ENCODE results near the gene RGS8. TPM values are rescaled to one million over a fixed set of nuclear protein-coding genes. Genes with fewer than 3 reads are reported as not detected.

RGS8 gene
- total RNA-seq, 3 donors from 2014 or later: not detected

- ATAC-seq (no peak), DNase-seq (no peak)
- TF ChIP-seq CTCF (IDR thresholded peaks at IDR 0.05): no peak
- Histone ChIP-seq H3K4me3 (no peak overlapping the region), H3K36me3 (ENCODE audit: low read depth) (no peaks in the 10 kb centered on the region), H3K4me1 (ENCODE audit: low read depth) (no peaks in the 10 kb centered on the region), H3K9me3 (no peaks in the 10 kb centered on the region)
- intact Hi-C loops (cut with DNase I, micrococcal nuclease): no loop called here
Observed at GRCh38 chr1:182653986-182654385, 30.4 kb downstream of the RGS8 start.

- Histone ChIP-seq H3K36me3 (ENCODE audit: low read depth) (no peaks in the 10 kb centered on the region), H3K9me3 (no peaks in the 10 kb centered on the region), H3K4me3 (no peak overlapping the region), H3K4me1 (ENCODE audit: low read depth) (no peaks in the 10 kb centered on the region)
- intact Hi-C loops (cut with DNase I, micrococcal nuclease): no loop called here
- no peak for TF ChIP-seq CTCF (IDR thresholded peaks at IDR 0.05)
- no peak for DNase-seq
- ATAC-seq: no peak
Observed at GRCh38 chr1:182652933-182653332, 31.5 kb downstream of the RGS8 start.

- no peak overlapping the region for H3K4me3 ChIP-seq
- H3K36me3 ChIP-seq (ENCODE audit: low read depth): no peaks in the 10 kb centered on the region
- ATAC-seq (no peak), DNase-seq (no peak)
- no peak for TF ChIP-seq CTCF (IDR thresholded peaks at IDR 0.05)
- no peaks in the 10 kb centered on the region for H3K9me3 ChIP-seq
- H3K4me1 ChIP-seq (ENCODE audit: low read depth): no peaks in the 10 kb centered on the region
- intact Hi-C loops (cut with DNase I, micrococcal nuclease): no loop called here
Observed at GRCh38 chr1:182651339-182651724, 33.1 kb downstream of the RGS8 start.

GRCh38 chr1:182650678-182651338 lies 33.6 kb downstream of the RGS8 start:
- DNase-seq (no peak), ATAC-seq (no peak)
- no peaks in the 10 kb centered on the region for H3K36me3 ChIP-seq (ENCODE audit: low read depth)
- TF ChIP-seq CTCF (IDR thresholded peaks at IDR 0.05): no peak
- intact Hi-C loops (cut with DNase I, micrococcal nuclease): no loop called here
- H3K4me1 ChIP-seq (ENCODE audit: low read depth): no peaks in the 10 kb centered on the region
- no peak overlapping the region for H3K4me3 ChIP-seq
- H3K9me3 ChIP-seq: no peaks in the 10 kb centered on the region

GRCh38 chr1:182649041-182649440 lies 35.3 kb downstream of the RGS8 start:
- intact Hi-C loops (cut with DNase I, micrococcal nuclease): no loop called here
- Histone ChIP-seq H3K36me3 (ENCODE audit: low read depth) (no peaks in the 10 kb centered on the region), H3K4me3 (no peak overlapping the region), H3K4me1 (ENCODE audit: low read depth) (no peaks in the 10 kb centered on the region), H3K9me3 (no peaks in the 10 kb centered on the region)
- ATAC-seq: no peak
- DNase-seq: no peak
- TF ChIP-seq CTCF (IDR thresholded peaks at IDR 0.05): no peak

- no peak for DNase-seq
- Histone ChIP-seq H3K36me3 (ENCODE audit: low read depth) (no peaks in the 10 kb centered on the region), H3K4me1 (ENCODE audit: low read depth) (no peaks in the 10 kb centered on the region), H3K9me3 (no peaks in the 10 kb centered on the region), H3K4me3 (no peak overlapping the region)
- ATAC-seq: no peak
- intact Hi-C loops (cut with DNase I, micrococcal nuclease): no loop called here
- TF ChIP-seq CTCF (IDR thresholded peaks at IDR 0.05): no peak
Observed at GRCh38 chr1:182646739-182647138, 37.6 kb downstream of the RGS8 start.
